PC-3 (cell line): ENCODE data around the gene IQGAP1.

Source experiments
- CTCF ChIP-seq: fragments of 300-600 bp; sonication (generic); conservative IDR thresholded peaks from 2 replicates; pipeline ENCODE4 v1.5.1; 2017; ENCODE audit warnings: antibody characterized with exemption, low read depth, mild to moderate bottlenecking, low read length
- EZH2phosphoT487 ChIP-seq: fragments of 300-600 bp; sonication (generic); IDR thresholded peaks from 2 replicates; pipeline ENCODE4 v1.6.1; 2018; ENCODE audit warnings: mild to moderate bottlenecking, antibody characterized with exemption, low read length, borderline replicate concordance

- no peak for TF ChIP-seq CTCF
- no peak for TF ChIP-seq EZH2phosphoT487
Measured at GRCh38 chr15:90441027-90441426, 53.0 kb downstream of the IQGAP1 start.
